ENCODE data around the gene STUM. TPM values are rescaled to one million over a fixed set of nuclear protein-coding genes. Genes with fewer than 3 reads are reported as not detected.

The STUM gene
- total and polyA plus RNA-seq, 2 experiments from 2014 or later = 0.23 to 1.3 TPM

- no peak for TF ChIP-seq STAT1 (IDR thresholded peaks at IDR 0.05; ENCODE audit: unreplicated experiment)
- no peak for TF ChIP-seq EZH2phosphoT487 (IDR thresholded peaks at IDR 0.05; ENCODE audit: unreplicated experiment)
- TF ChIP-seq JUNB (IDR thresholded peaks at IDR 0.05; ENCODE audit: unreplicated experiment) = no peak
- TF ChIP-seq ETS1 (IDR thresholded peaks at IDR 0.05) = no peak
- TF ChIP-seq EZH2 (IDR thresholded peaks at IDR 0.05; ENCODE audit: low read depth, unreplicated experiment) = no peak
Measured at GRCh38 chr1:226579781-226580323, 31.3 kb downstream of the STUM start (continued).

DNA sequence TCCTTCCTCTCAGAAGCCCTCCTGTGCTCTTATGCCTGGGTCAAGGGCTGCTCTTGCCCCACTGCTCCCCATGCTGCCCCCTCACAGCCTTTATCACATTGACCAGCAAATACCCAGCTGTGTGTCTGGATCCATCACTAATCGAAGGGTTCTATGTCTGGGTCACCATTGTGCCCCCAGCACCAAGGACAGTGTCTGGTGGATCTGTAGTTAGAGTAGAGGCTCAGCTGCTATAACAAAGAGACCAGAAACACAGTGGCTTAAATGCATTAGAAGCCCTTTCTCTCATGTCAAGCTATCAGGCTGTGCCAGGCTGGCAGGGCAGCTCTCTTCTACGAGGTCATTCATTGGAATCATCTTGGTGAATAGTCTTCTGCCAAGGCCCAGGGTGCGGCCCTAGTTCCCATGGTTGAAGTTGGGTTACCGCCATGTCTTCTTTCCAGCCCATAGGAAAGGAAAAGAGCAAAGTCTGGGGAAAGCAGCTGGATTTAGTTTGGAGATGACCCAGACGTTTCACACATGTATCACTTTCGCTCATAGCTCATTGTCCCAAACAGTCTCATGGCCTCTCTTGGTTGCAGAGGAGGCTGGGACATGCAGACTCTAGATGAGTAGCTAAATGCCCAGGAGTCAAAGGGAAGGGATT, 32.2 kb downstream of the STUM start:
- Mint-ChIP-seq H3K4me3 (no peak overlapping the region), H3K36me3 (ENCODE audit: low read depth) (no peaks in the 10 kb centered on the region), H3K27ac (no peak overlapping the region), H3K9me3 (no peaks in the 10 kb centered on the region), H3K4me1 (peaks cover 8% of the 10 kb centered on the region; the same call in 1 of the 3 replicates), H3K27me3 (ENCODE audit: insufficient read depth, low read depth, poor library complexity) (peaks cover 7% of the 10 kb centered on the region)
- Histone ChIP-seq H4K20me1 (replicated peaks; ENCODE audit: insufficient read depth) (no peaks in the 10 kb centered on the region), H3K4me1 (ENCODE audit: insufficient read depth) (no peaks in the 10 kb centered on the region), H2AFZ (no peak overlapping the region), H3K4me2 (no peak overlapping the region), H3K27me3 (ENCODE audit: insufficient read depth) (no peaks in the 10 kb centered on the region), H3F3A (replicated peaks; ENCODE audit: low read depth) (no peaks in the 10 kb centered on the region), H3K27ac (ENCODE audit: low read depth) (no peak overlapping the region), H3K36me3 (ENCODE audit: insufficient read depth) (no peaks in the 10 kb centered on the region), H3K4me3 (no peak overlapping the region), H3K79me2 (replicated peaks; ENCODE audit: insufficient read depth) (no peaks in the 10 kb centered on the region), H3K9me2 (ENCODE audit: insufficient read depth) (no peaks in the 10 kb centered on the region)
- peak; percentile 50 for TF ChIP-seq REST (IDR thresholded peaks at IDR 0.05; ENCODE audit: unreplicated experiment)
- no peak for TF ChIP-seq ETS1 (IDR thresholded peaks at IDR 0.05)
- no peak for ATAC-seq
- no peak for DNase-seq (ENCODE audit: low spot score)
